HFF-Myc (cell line): ENCODE results near the gene CCDC171.

Experiments
- DNase-seq: peaks from one replicate; pipeline ENCODE4 v3.0.0-alpha.2; 2011; ENCODE audit warnings: low read depth; ENCODE audit errors: extremely low read depth
- H3K4me3 ChIP-seq: replicated peaks from 2 replicates; pipeline ENCODE4 v1.5.1; 2011; ENCODE audit warnings: low read depth, mild to moderate bottlenecking, control low read depth, low read length
- TF ChIP-seq, protein P1 (sequence below): IDR thresholded peaks from 2 replicates; pipeline ENCODE4 v1.5.1; 2012; ENCODE audit warnings: mild to moderate bottlenecking, low read depth, low read length, control low read depth; ENCODE audit errors: missing control alignments

The CCDC171 gene

DNA sequence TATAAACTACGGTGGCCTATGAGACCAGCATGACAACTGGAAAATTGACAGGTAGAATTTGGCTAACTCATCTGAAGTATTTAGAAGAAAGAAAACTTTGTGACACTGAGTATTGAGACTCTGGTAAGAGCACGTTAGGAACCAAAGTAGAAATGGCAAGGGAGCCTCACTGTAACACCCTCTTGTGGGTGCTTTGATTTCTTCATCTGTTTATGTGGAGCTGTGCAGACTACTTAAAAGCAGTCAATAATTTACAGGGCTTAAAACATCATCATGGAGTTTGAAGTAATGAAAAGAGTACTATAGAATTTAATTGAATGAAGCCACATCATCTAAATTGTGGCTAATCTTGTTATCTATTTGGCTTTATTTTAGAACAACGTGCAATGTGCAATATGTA lies 414.2 kb downstream of the CCDC171 start:
- TF ChIP-seq, protein P1, sequence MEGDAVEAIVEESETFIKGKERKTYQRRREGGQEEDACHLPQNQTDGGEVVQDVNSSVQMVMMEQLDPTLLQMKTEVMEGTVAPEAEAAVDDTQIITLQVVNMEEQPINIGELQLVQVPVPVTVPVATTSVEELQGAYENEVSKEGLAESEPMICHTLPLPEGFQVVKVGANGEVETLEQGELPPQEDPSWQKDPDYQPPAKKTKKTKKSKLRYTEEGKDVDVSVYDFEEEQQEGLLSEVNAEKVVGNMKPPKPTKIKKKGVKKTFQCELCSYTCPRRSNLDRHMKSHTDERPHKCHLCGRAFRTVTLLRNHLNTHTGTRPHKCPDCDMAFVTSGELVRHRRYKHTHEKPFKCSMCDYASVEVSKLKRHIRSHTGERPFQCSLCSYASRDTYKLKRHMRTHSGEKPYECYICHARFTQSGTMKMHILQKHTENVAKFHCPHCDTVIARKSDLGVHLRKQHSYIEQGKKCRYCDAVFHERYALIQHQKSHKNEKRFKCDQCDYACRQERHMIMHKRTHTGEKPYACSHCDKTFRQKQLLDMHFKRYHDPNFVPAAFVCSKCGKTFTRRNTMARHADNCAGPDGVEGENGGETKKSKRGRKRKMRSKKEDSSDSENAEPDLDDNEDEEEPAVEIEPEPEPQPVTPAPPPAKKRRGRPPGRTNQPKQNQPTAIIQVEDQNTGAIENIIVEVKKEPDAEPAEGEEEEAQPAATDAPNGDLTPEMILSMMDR = no peak
- DNase-seq = no peak
- no peak overlapping the region for H3K4me3 ChIP-seq

DNA sequence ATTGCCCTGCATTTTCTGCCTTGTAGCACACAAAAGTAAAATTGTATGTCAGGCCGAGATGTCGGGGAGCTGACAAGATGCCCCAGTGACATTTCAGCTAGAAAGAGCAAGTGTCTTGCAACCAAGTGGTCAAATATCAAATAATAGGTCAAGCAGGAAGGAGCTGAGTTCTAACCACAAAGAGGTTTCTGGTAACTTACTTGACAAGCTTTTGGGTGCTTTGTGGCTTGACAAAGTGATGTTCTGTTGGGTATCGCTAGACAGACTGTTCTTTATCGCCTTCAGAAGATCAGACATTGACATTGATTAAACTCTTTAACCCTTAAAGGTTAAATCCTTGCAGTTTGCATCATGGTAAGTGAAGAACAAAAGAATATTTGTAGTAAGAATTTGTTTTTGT lies 419.9 kb downstream of the CCDC171 start:
- TF ChIP-seq, protein P1 = no peak
- H3K4me3 ChIP-seq = no peak overlapping the region
- no peak for DNase-seq

DNA sequence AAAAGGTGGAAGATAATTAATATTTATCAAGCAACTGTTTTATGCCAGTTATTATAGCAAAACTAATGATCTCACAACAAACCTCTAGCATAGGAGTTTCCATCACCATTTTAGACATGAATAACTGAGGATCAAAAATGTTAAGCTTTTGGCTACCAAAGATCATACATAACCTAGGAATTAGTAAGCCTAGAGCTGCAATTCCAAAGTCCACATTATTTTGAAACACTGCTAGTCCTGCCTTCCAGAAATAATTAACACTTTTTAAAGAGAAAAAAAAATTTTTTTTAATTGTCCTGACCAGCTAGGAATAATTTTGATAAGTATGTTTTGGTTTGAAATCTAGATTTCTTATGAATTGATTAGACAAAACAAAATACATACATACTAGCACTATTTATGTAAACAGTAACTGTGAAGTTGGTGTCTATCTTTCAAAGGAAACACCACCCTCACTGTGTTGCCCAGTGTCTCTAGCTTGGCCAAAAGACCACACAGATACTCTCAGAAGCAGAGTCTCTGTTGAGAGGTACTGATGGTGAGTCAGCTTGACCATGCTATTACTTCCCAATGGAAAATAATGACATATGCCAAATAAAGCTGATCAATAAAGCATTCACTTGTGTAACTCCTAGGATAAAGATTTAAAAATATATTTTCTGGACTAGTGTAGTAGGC lies 422.4 kb downstream of the CCDC171 start:
- no peak for DNase-seq
- TF ChIP-seq, protein P1 = no peak
- H3K4me3 ChIP-seq = no peak overlapping the region

DNA sequence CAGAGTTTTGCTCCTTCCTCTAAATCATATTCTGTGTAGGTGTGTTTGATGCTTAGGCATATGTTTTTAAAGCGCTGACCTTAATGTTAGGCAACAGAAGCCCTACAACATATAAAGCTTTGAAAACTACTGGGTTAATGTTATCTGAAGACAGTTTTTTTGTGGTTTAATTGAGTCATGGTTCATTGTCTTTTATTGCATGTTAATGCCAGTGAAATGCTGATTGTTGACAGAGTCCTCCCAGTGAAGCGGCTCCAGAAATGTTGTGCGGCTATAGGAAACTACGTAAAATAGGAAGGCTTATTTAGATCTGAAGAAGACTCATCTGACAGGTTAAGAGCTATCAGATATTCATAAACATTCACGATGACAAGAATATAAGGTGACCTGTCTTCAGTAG lies 424.6 kb downstream of the CCDC171 start:
- TF ChIP-seq, protein P1 = no peak
- no peak overlapping the region for H3K4me3 ChIP-seq
- no peak for DNase-seq

DNA sequence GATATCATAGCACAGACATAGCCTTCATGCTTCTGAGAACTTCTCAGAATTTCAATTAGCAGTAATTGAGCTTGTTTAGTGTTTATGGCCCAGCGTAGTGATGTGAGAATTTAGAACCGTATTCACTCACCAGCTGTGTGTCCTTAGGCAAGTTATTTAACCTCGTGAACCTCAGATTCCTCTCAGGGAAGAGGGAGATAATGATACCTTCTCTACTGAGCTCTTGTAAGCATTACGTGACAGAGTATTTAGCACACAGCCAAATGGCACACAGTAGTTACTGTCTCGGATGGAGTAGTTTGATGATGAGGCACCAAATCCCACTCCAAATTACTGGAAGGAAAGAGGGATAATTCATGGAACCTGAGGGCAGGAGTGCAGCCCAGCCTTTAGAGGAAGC lies 429.3 kb downstream of the CCDC171 start:
- H3K4me3 ChIP-seq = no peak overlapping the region
- TF ChIP-seq, protein P1 = no peak
- no peak for DNase-seq

DNA sequence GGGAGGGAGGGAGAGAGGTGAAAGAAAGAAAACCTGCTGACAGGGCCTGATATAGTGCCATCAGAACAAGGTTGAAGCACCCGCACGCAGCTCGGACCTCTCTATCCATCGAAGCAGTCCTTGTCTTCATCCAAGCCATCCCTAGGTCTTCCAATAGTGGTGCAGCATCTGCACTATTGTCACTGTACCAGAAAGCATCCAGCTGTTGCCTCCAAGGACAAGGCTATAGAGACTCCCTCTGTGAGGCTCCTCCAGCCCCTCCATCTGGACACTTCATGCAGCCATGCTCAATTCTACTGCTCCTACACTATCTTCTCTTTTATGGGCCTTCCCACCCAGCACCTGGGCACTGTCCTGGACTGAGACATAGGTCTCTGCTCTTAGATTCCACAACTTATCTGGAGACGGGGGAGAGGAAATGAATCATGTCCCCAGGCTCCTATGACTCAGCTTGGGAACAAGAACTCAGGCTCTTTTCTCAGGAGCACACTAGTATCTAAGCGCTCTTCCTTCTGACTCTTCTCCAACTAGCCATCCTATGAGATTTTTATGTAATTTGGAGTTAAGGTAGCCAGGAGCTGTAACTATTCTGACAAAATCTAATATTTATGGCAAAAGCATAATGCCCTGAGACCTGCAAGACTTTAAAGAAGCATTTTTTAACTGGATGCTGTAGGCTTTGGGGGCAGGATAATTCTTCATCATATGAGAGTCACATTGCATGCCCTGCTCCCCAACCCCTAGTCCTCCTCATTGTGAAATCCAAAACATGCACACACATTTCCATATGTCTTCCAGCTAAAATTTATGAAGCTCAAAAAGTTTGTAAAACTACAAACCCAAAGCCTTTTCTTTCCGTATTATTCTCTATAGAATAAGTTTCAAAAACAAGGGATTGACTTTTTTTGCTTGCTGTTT lies 446.8 kb downstream of the CCDC171 start:
- peak; percentile 85 for DNase-seq
- TF ChIP-seq, protein P1 = no peak
- no peak overlapping the region for H3K4me3 ChIP-seq
